ENCODE measurements around the gene PPP1R12B.
"Not testable (repeated sequence)": the region's sequence is repeated elsewhere in the genome, so short reads cannot be mapped to it uniquely, and the experiment has no call there.

The PPP1R12B gene

GRCh38 chr1:202473266-202474045 is 125.0 kb downstream of the PPP1R12B start:
- in situ Hi-C loops (cut with MboI; ENCODE audit: low sequenced_read_pairs) = loop anchor here (25.0 kb wide), 1 partner anchor 239 kb away; the partner anchor contains the start of gene SYT2

- in situ Hi-C loops (cut with MboI; ENCODE audit: low sequenced_read_pairs) = loop anchor here (25.0 kb wide), 1 partner anchor 133 kb away; no protein-coding TSS in a partner anchor
Observed at GRCh38 chr1:202479661-202480060, 131.2 kb downstream of the PPP1R12B start.

- in situ Hi-C loops (cut with MboI; ENCODE audit: low sequenced_read_pairs) = loop anchor here (25.0 kb wide), 1 partner anchor 132 kb away; no protein-coding TSS in a partner anchor
Observed at GRCh38 chr1:202480640-202481039, 132.1 kb downstream of the PPP1R12B start.

- in situ Hi-C loops (cut with MboI; ENCODE audit: low sequenced_read_pairs) = loop anchor here (25.0 kb wide), 1 partner anchor 129 kb away; no protein-coding TSS in a partner anchor
Observed at GRCh38 chr1:202483362-202483761, 134.9 kb downstream of the PPP1R12B start.

GRCh38 chr1:202484032-202484431 is 135.5 kb downstream of the PPP1R12B start:
- in situ Hi-C loops (cut with MboI; ENCODE audit: low sequenced_read_pairs) = loop anchor here (25.0 kb wide), 1 partner anchor 128 kb away; no protein-coding TSS in a partner anchor

- in situ Hi-C loops (cut with MboI; ENCODE audit: low sequenced_read_pairs) = loop anchor here (25.0 kb wide), 1 partner anchor 127 kb away; no protein-coding TSS in a partner anchor
Observed at GRCh38 chr1:202484820-202485219, 136.3 kb downstream of the PPP1R12B start.

GRCh38 chr1:202488178-202488649 is 139.7 kb downstream of the PPP1R12B start:
- in situ Hi-C loops (cut with MboI; ENCODE audit: low sequenced_read_pairs) = loop anchor here (25.0 kb wide), 1 partner anchor 124 kb away; no protein-coding TSS in a partner anchor

- in situ Hi-C loops (cut with MboI; ENCODE audit: low sequenced_read_pairs) = loop anchor here (25.0 kb wide), 1 partner anchor 123 kb away; no protein-coding TSS in a partner anchor
Observed at GRCh38 chr1:202489101-202489500, 140.6 kb downstream of the PPP1R12B start.

GRCh38 chr1:202493112-202493511 is 144.6 kb downstream of the PPP1R12B start:
- in situ Hi-C loops (cut with MboI; ENCODE audit: low sequenced_read_pairs) = loop anchor here (25.0 kb wide), 1 partner anchor 119 kb away; no protein-coding TSS in a partner anchor

- in situ Hi-C loops (cut with MboI; ENCODE audit: low sequenced_read_pairs) = loop anchor here (25.0 kb wide), 1 partner anchor 114 kb away; no protein-coding TSS in a partner anchor
Observed at GRCh38 chr1:202498542-202498941, 150.0 kb downstream of the PPP1R12B start.

GRCh38 chr1:202499997-202500396 is 151.5 kb downstream of the PPP1R12B start:
- in situ Hi-C loops (cut with MboI; ENCODE audit: low sequenced_read_pairs) = loop anchor here (25.0 kb wide), 1 partner anchor 112 kb away; no protein-coding TSS in a partner anchor

- in situ Hi-C loops (cut with MboI; ENCODE audit: low sequenced_read_pairs) = no loop called here
Observed at GRCh38 chr1:202501281-202501680, 152.8 kb downstream of the PPP1R12B start.

GRCh38 chr1:202505356-202505755 is 156.9 kb downstream of the PPP1R12B start:
- in situ Hi-C loops (cut with MboI; ENCODE audit: low sequenced_read_pairs) = no loop called here

GRCh38 chr1:202505880-202506575 is 157.5 kb downstream of the PPP1R12B start:
- in situ Hi-C loops (cut with MboI; ENCODE audit: low sequenced_read_pairs) = not testable (repeated sequence)

- in situ Hi-C loops (cut with MboI; ENCODE audit: low sequenced_read_pairs) = not testable (repeated sequence)
Observed at GRCh38 chr1:202508863-202509262, 160.4 kb downstream of the PPP1R12B start.

GRCh38 chr1:202513875-202514274 is 165.4 kb downstream of the PPP1R12B start:
- in situ Hi-C loops (cut with MboI; ENCODE audit: low sequenced_read_pairs) = not testable (repeated sequence)

- in situ Hi-C loops (cut with MboI; ENCODE audit: low sequenced_read_pairs) = no loop called here
Observed at GRCh38 chr1:202516434-202516877, 168.0 kb downstream of the PPP1R12B start.

- in situ Hi-C loops (cut with MboI; ENCODE audit: low sequenced_read_pairs) = not testable (repeated sequence)
Observed at GRCh38 chr1:202517146-202517545, 168.6 kb downstream of the PPP1R12B start.

GRCh38 chr1:202518180-202518579 is 169.7 kb downstream of the PPP1R12B start:
- in situ Hi-C loops (cut with MboI; ENCODE audit: low sequenced_read_pairs) = not testable (repeated sequence)

- in situ Hi-C loops (cut with MboI; ENCODE audit: low sequenced_read_pairs) = not testable (repeated sequence)
Observed at GRCh38 chr1:202518905-202519304, 170.4 kb downstream of the PPP1R12B start.

All from HL-60/S4 treated with phorbol 12-myristate 13-acetate at 8.2 ng/mL for 4 days and 3 days (cell line).